Measurements from ENCODE around the gene DDX24. TPM values are rescaled to one million over a fixed set of nuclear protein-coding genes. Genes with fewer than 3 reads are reported as not detected.

DDX24 gene
- total RNA-seq, 1 experiment from 2014 or later = 190 TPM

DNA sequence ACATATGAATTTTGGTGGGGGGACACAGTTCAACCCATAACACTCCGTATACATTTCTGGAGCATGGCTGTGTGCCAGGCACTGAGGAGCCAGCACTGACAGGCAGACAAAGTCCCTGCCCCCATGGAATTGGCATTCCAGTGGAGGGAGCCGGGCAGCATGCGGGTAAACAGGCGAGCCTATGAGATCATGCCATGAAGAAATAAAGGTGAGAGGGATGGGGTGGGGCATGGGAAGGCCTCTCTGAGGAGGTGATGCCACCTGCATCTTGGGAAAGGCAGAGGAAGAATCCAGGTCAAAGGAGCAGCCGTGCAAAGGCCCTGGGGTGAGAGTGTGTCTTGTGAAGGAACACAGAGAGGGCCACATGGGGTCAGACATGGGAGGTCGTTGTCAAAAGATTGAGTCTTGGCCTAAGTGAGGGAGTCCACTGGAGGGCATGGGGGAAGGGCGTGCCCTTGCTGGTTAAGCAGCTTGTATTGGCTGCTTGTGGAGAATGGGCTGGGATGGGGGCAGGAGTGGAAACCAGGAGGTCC, 51.3 kb downstream of the DDX24 start:
- Mint-ChIP-seq H3K4me1 (ENCODE audit: low read depth, unreplicated experiment) (peaks cover 40% of the 10 kb centered on the region), H3K27ac (ENCODE audit: unreplicated experiment) (peak overlapping the region; percentile 57), H3K4me3 (ENCODE audit: low read depth, unreplicated experiment) (peak overlapping the region; percentile 8), H3K36me3 (ENCODE audit: insufficient read depth, unreplicated experiment) (peaks cover 51% of the 10 kb centered on the region), H3K9me3 (ENCODE audit: low read depth, unreplicated experiment) (no peaks in the 10 kb centered on the region), H3K27me3 (ENCODE audit: unreplicated experiment) (no peaks in the 10 kb centered on the region)
- DNase-seq = peak; percentile 40
- CTCF ChIA-PET = interaction anchor here (1.4 kb wide), 1 partner anchor 49 kb away, joined by 3 read pairs; no protein-coding TSS in a partner anchor
- BruUV-seq (replicated peaks) = no TSS peak
- intact Hi-C loops (cut with micrococcal nuclease; ENCODE audit: unreplicated experiment) = no loop called here
- TF ChIP-seq CTCF (IDR thresholded peaks at IDR 0.05; ENCODE audit: unreplicated experiment) = no peak

GRCh38 chr14:94029265-94029664, 51.7 kb downstream of the DDX24 start:
- no TSS peak for BruUV-seq (replicated peaks)
- no peak for TF ChIP-seq CTCF (IDR thresholded peaks at IDR 0.05; ENCODE audit: unreplicated experiment)
- Mint-ChIP-seq H3K4me1 (ENCODE audit: low read depth, unreplicated experiment) (peaks cover 40% of the 10 kb centered on the region), H3K9me3 (ENCODE audit: low read depth, unreplicated experiment) (no peaks in the 10 kb centered on the region), H3K36me3 (ENCODE audit: insufficient read depth, unreplicated experiment) (peaks cover 51% of the 10 kb centered on the region), H3K4me3 (ENCODE audit: low read depth, unreplicated experiment) (peak overlapping the region; percentile 8), H3K27ac (ENCODE audit: unreplicated experiment) (peak overlapping the region; percentile 88), H3K27me3 (ENCODE audit: unreplicated experiment) (no peaks in the 10 kb centered on the region)
- intact Hi-C loops (cut with micrococcal nuclease; ENCODE audit: unreplicated experiment) = no loop called here
- no peak for DNase-seq
- CTCF ChIA-PET = interaction anchor here (1.0 to 2.0 kb wide), 6 partner anchors 10 to 107 kb away, joined by 3 to 5 read pairs (median 4); partner anchors contain the start of gene IFI27

DNA sequence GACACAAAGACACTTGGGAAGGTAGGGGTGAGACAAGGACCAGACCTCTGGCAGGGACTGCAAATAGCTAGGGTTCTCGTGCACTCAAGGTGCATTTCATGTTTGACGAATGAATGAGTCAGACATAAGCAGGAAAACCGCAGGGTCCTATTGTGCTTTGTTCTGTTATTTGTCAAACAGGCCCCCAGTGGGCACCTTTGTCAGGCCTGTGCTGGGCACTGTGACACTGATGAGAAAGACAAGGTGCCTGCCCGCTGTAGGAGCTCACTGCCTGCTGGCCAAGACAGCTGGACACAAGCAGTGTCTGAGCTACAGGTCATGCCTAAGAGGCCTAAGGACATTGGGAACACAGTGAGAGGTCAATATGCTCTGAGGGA, 52.6 kb downstream of the DDX24 start:
- H3K27me3 Mint-ChIP-seq (ENCODE audit: unreplicated experiment) = no peaks in the 10 kb centered on the region
- peak; percentile 81 for DNase-seq
- H3K4me3 Mint-ChIP-seq (ENCODE audit: low read depth, unreplicated experiment) = peak overlapping the region; percentile 55
- H3K36me3 Mint-ChIP-seq (ENCODE audit: insufficient read depth, unreplicated experiment) = peaks cover 45% of the 10 kb centered on the region
- intact Hi-C loops (cut with micrococcal nuclease; ENCODE audit: unreplicated experiment) = no loop called here
- TSS peak; percentile 17 for BruUV-seq (replicated peaks)
- CTCF ChIA-PET = interaction anchor here (0.5 to 2.0 kb wide), 14 partner anchors 8 to 108 kb away, joined by 3 to 12 read pairs (median 3); partner anchors contain the start of genes CCDC197, IFI27 and IFI27L2
- TF ChIP-seq CTCF (IDR thresholded peaks at IDR 0.05; ENCODE audit: unreplicated experiment) = no peak
- no peaks in the 10 kb centered on the region for H3K9me3 Mint-ChIP-seq (ENCODE audit: low read depth, unreplicated experiment)
- peak overlapping the region; percentile 88 for H3K27ac Mint-ChIP-seq (ENCODE audit: unreplicated experiment)
- H3K4me1 Mint-ChIP-seq (ENCODE audit: low read depth, unreplicated experiment) = peaks cover 42% of the 10 kb centered on the region

GRCh38 chr14:94027566-94028449, 53.2 kb downstream of the DDX24 start:
- Mint-ChIP-seq H3K27ac (ENCODE audit: unreplicated experiment) (peak overlapping the region; percentile 88), H3K36me3 (ENCODE audit: insufficient read depth, unreplicated experiment) (peaks cover 45% of the 10 kb centered on the region), H3K4me1 (ENCODE audit: low read depth, unreplicated experiment) (peaks cover 48% of the 10 kb centered on the region), H3K4me3 (ENCODE audit: low read depth, unreplicated experiment) (peak overlapping the region; percentile 55), H3K27me3 (ENCODE audit: unreplicated experiment) (no peaks in the 10 kb centered on the region), H3K9me3 (ENCODE audit: low read depth, unreplicated experiment) (no peaks in the 10 kb centered on the region)
- CTCF ChIA-PET = interaction anchor here (0.8 to 2.0 kb wide), 16 partner anchors 8 to 109 kb away, joined by 3 to 12 read pairs (median 3); partner anchors contain the start of genes CCDC197 and IFI27
- no TSS peak for BruUV-seq (replicated peaks)
- peak; percentile 14 for TF ChIP-seq CTCF (IDR thresholded peaks at IDR 0.05; ENCODE audit: unreplicated experiment)
- intact Hi-C loops (cut with micrococcal nuclease; ENCODE audit: unreplicated experiment) = no loop called here
- DNase-seq = peak; percentile 80

All from Calu3 (cell line).